ENCODE data around the gene ITGA5. TPM values are rescaled to one million over a fixed set of nuclear protein-coding genes. Genes with fewer than 3 reads are reported as not detected.

The ITGA5 gene
- total and polyA plus RNA-seq, 2 of the 13 experiments (the other 11 are each of a cell fraction or from before 2014, with no cell fraction given) = 0.20 to 0.40 TPM

- H3K27ac ChIP-seq (ENCODE audit: extremely low read length, insufficient read depth, low read length) = no peak overlapping the region
- FAIRE-seq = no peak
- CTCF ChIA-PET (ENCODE audit: low intra/inter-chr PET ratio, low total read pairs) = no interaction called here
These were observed 1.2 kb downstream of the ITGA5 start for GRCh38 chr12:54417712-54418440.

GRCh38 chr12:54416687-54417603 is 2.1 kb downstream of the ITGA5 start:
- no peak overlapping the region for H3K4me3 ChIP-seq (replicated peaks in 1 of 3; ENCODE audit: insufficient read depth in 1 of 3, low read depth in 2 of 3, low read length in 3 of 3)
- H2AFZ ChIP-seq (ENCODE audit: low read length) = no peak overlapping the region
- H3K4me1 ChIP-seq (ENCODE audit: insufficient read depth, low read length) = peaks cover 14% of the 10 kb centered on the region
- no peaks in the 10 kb centered on the region for H3K9me3 ChIP-seq (ENCODE audit: low read length)
- no TSS peak for BruUV-seq (replicated peaks)
- no peak for DNase-seq (ENCODE audit: low spot score)
- H3K27me3 ChIP-seq (ENCODE audit: control insufficient read depth in 1 of 2, insufficient read depth in 2 of 2, low read length in 2 of 2) = peaks cover 19 to 53% of the 10 kb centered on the region in 2 experiments; a peak in 3 of 5 replicates
- no peak overlapping the region for H3K4me2 ChIP-seq (ENCODE audit: low read depth, low read length)
- no peaks in the 10 kb centered on the region for H4K20me1 ChIP-seq (ENCODE audit: insufficient read depth, low read length)
- WGBS (ENCODE audit: low lambda C conversion rate) = 24% methylated on average over 5 of the region's 5 CpGs
- intact Hi-C loops (cut with micrococcal nuclease; ENCODE audit: unreplicated experiment) = no loop called here
- H3K9ac ChIP-seq (ENCODE audit: insufficient read depth, low read depth, low read length) = no peak overlapping the region
- in situ Hi-C loops (cut with HindIII; ENCODE audit: extremely low pct_ligation_motif_present, low pct_unique_long_range_greater_than_20kb) = no loop called here
- no peak for FAIRE-seq
- no peaks in the 10 kb centered on the region for H3K36me3 ChIP-seq (replicated peaks in 1 of 2; ENCODE audit: control insufficient read depth in 1 of 2, insufficient read depth in 2 of 2, low read length in 2 of 2)
- TF ChIP-seq MAF1 (CRISPR knock-in tag; IDR thresholded peaks at IDR 0.05; ENCODE audit: borderline replicate concordance) = no peak
- no peak for TF ChIP-seq NBN (conservative IDR thresholded peaks at IDR 0.05)
- TF ChIP-seq ZNF556 (CRISPR knock-in tag; IDR thresholded peaks at IDR 0.05; ENCODE audit: borderline replicate concordance) = no peak
- no peak for TF ChIP-seq MIER3 (CRISPR knock-in tag; IDR thresholded peaks at IDR 0.05; ENCODE audit: borderline replicate concordance)
- TF ChIP-seq CBX1 (IDR thresholded peaks at IDR 0.05; ENCODE audit: low read depth) = no peak
- no peak for TF ChIP-seq ZNF3 (CRISPR knock-in tag; IDR thresholded peaks at IDR 0.05)
- TF ChIP-seq HNRNPK (IDR thresholded peaks at IDR 0.05; ENCODE audit: low read depth, low read length, poor library complexity, severe bottlenecking) = no peak
- no peak for TF ChIP-seq CBX2 (IDR thresholded peaks at IDR 0.05; ENCODE audit: low read depth, low read length)
- no peak for TF ChIP-seq CBX2 (CRISPR knock-in tag; IDR thresholded peaks at IDR 0.05; ENCODE audit: low read depth)
- no peak for TF ChIP-seq ZBTB1 (CRISPR knock-in tag; IDR thresholded peaks at IDR 0.05; ENCODE audit: borderline replicate concordance)
- no peak for TF ChIP-seq KLF15 (CRISPR knock-in tag; IDR thresholded peaks at IDR 0.05; ENCODE audit: borderline replicate concordance)
- no peaks in the 10 kb centered on the region for H3K79me2 ChIP-seq (ENCODE audit: insufficient read depth, low read length)
- ChIA-PET POLR2A (no interaction called here), CTCF (ENCODE audit: low intra/inter-chr PET ratio, low total read pairs) (no interaction called here)
- ATAC-seq = no peak
- H3K27ac ChIP-seq (ENCODE audit: extremely low read length, insufficient read depth, low read length) = no peak overlapping the region

More at GRCh38 chr12:54417712-54418440, 1.2 kb downstream of the ITGA5 start:
- TF ChIP-seq CEBPG (CRISPR knock-in tag; IDR thresholded peaks at IDR 0.05) (no peak), AGO2 (optimal IDR thresholded peaks at IDR 0.05; ENCODE audit: low read depth, low read length) (no peak), HOXA3 (CRISPR knock-in tag; IDR thresholded peaks at IDR 0.05) (no peak), ZBTB42 (CRISPR knock-in tag; IDR thresholded peaks at IDR 0.05) (no peak), DPF2 (CRISPR knock-in tag; IDR thresholded peaks at IDR 0.05; ENCODE audit: borderline replicate concordance, low read depth) (no peak), ZNF619 (CRISPR knock-in tag; IDR thresholded peaks at IDR 0.05) (no peak)
- no TSS peak for BruUV-seq (replicated peaks)
- H2AFZ ChIP-seq (ENCODE audit: low read length) = no peak overlapping the region
- intact Hi-C loops (cut with micrococcal nuclease; ENCODE audit: unreplicated experiment) = no loop called here
- no peak overlapping the region for H3K4me3 ChIP-seq (replicated peaks in 1 of 3; ENCODE audit: insufficient read depth in 1 of 3, low read depth in 2 of 3, low read length in 3 of 3)
- no peak overlapping the region for H3K9ac ChIP-seq (ENCODE audit: insufficient read depth, low read depth, low read length)
- no peaks in the 10 kb centered on the region for H3K79me2 ChIP-seq (ENCODE audit: insufficient read depth, low read length)
- H4K20me1 ChIP-seq (ENCODE audit: insufficient read depth, low read length) = no peaks in the 10 kb centered on the region
- peaks cover 14% of the 10 kb centered on the region for H3K4me1 ChIP-seq (ENCODE audit: insufficient read depth, low read length)
- H3K27me3 ChIP-seq (ENCODE audit: control insufficient read depth in 1 of 2, insufficient read depth in 2 of 2, low read length in 2 of 2) = peaks cover 18 to 56% of the 10 kb centered on the region in 2 experiments; a peak in 3 of 5 replicates
- DNase-seq (ENCODE audit: low spot score) (no peak), ATAC-seq (no peak)
- POLR2A ChIA-PET = no interaction called here
- H3K36me3 ChIP-seq (replicated peaks in 1 of 2; ENCODE audit: control insufficient read depth in 1 of 2, insufficient read depth in 2 of 2, low read length in 2 of 2) = no peaks in the 10 kb centered on the region
- in situ Hi-C loops (cut with HindIII; ENCODE audit: extremely low pct_ligation_motif_present, low pct_unique_long_range_greater_than_20kb) = no loop called here
- WGBS (ENCODE audit: low lambda C conversion rate) = 20% methylated on average over 25 of the region's 25 CpGs
- H3K9me3 ChIP-seq (ENCODE audit: low read length) = no peaks in the 10 kb centered on the region
- no peak overlapping the region for H3K4me2 ChIP-seq (ENCODE audit: low read depth, low read length)
